Activated CD4-positive, CD25-positive, alpha-beta regulatory T cell treated with anti-CD3 and anti-CD28 coated beads, Interleukin-2, amount 50 U/mL, for 16 hours (primary cell): Measurements from ENCODE around the gene ASB18.

Source experiments
- DNase-seq: peaks from one replicate; pipeline ENCODE4 v3.0.0-alpha.2; 2020; ENCODE audit warnings: low read depth, low spot score

The ASB18 gene

GRCh38 chr2:236175548-236176150 lies 88.6 kb downstream of the ASB18 start:
- DNase-seq: no peak

- no peak for DNase-seq
Observed at GRCh38 chr2:236173729-236174607, 90.2 kb downstream of the ASB18 start.

GRCh38 chr2:236173036-236173728 lies 91.0 kb downstream of the ASB18 start:
- no peak for DNase-seq

- no peak for DNase-seq
Observed at GRCh38 chr2:236172255-236173035, 91.8 kb downstream of the ASB18 start.

GRCh38 chr2:236171680-236172254 lies 92.4 kb downstream of the ASB18 start:
- DNase-seq: no peak

- no peak for DNase-seq
Observed at GRCh38 chr2:236171181-236171679, 93.0 kb downstream of the ASB18 start.

- no peak for DNase-seq
Observed at GRCh38 chr2:236170590-236171165, 93.5 kb downstream of the ASB18 start.

- no peak for DNase-seq
Observed at GRCh38 chr2:236169741-236170589, 94.2 kb downstream of the ASB18 start.

- DNase-seq: no peak
Observed at GRCh38 chr2:236169151-236169721, 95.0 kb downstream of the ASB18 start.

- no peak for DNase-seq
Observed at GRCh38 chr2:236168110-236169080, 95.8 kb downstream of the ASB18 start, which contains the start of gene GBX2. Gene GBX2, minus strand, starts transcription at chr2:236168386. Its CDS starts 415 bp downstream, at chr2:236167971.

- DNase-seq: no peak
Observed at GRCh38 chr2:236167297-236168109, 96.7 kb downstream of the ASB18 start.

- no peak for DNase-seq
Observed at GRCh38 chr2:236166796-236167296, 97.4 kb downstream of the ASB18 start.

- DNase-seq: no peak
Observed at GRCh38 chr2:236165842-236166795, 98.1 kb downstream of the ASB18 start.

GRCh38 chr2:236164925-236165841 lies 99.0 kb downstream of the ASB18 start:
- no peak for DNase-seq
